ENCODE measurements around the gene MUC15. TPM values are rescaled to one million over a fixed set of nuclear protein-coding genes. Genes with fewer than 3 reads are reported as not detected.

Gene MUC15, protein sequence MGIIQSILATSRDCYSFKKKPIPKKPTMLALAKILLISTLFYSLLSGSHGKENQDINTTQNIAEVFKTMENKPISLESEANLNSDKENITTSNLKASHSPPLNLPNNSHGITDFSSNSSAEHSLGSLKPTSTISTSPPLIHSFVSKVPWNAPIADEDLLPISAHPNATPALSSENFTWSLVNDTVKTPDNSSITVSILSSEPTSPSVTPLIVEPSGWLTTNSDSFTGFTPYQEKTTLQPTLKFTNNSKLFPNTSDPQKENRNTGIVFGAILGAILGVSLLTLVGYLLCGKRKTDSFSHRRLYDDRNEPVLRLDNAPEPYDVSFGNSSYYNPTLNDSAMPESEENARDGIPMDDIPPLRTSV
- not detected for total RNA-seq

DNA sequence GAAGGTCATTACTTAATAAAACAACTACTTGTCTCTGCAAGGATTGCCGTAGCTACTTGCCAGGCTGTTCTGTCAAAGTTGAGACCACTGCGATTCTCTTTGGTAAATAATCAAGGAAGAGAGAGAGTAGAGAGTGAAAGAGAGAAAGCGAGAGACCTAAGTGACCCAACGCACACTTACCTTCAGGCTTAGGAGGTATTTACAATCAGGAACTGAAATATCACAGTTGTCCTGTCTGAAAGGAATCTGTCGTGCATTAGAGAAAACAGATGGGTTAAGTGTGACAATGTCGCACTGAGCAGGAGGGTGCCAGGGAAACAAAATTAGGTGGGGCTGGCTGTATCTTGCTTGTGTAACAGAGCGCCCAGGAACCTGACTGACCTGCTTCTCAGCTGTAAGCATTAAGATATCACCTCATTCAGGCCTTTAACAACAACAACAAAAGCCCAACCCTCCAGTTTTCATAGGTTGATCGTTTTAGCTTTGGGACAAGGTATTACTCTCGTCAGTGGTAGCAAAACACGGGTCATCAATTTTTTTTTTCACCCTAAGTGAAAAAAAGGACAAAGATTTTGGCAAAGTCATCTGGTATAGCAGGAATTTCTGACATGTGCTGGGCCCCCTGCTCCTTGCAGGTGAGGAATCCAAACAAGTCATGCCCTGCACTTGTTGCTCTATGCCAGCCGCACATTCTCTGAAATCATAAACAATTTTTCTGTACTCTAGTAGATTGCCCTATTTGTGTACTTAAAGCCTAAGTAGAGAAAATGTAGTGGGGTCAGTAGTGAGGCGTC, at the start of gene MUC15:
MUC15 (minus strand) TSS at position 403 of the 794 bp plus-strand sequence. CDS start 5,169 bp downstream, outside the sequence.
- H3K36me3 ChIP-seq, result no peaks in the 10 kb centered on the region
- H3K27me3 ChIP-seq, result no peaks in the 10 kb centered on the region
- no peak for DNase-seq (ENCODE audit: low spot score in 2 of 2)
- H3K27ac ChIP-seq, result no peak within 1 kb of the TSS
- no peak within 1 kb of the TSS for H3K4me3 ChIP-seq
- TF ChIP-seq CTCF (IDR thresholded peaks at IDR 0.05), result no peak
- no peaks in the 10 kb centered on the region for H3K4me1 ChIP-seq
- H3K9me3 ChIP-seq, result no peaks in the 10 kb centered on the region
- intact Hi-C loops (cut with DNase I), result no loop called here

DNA sequence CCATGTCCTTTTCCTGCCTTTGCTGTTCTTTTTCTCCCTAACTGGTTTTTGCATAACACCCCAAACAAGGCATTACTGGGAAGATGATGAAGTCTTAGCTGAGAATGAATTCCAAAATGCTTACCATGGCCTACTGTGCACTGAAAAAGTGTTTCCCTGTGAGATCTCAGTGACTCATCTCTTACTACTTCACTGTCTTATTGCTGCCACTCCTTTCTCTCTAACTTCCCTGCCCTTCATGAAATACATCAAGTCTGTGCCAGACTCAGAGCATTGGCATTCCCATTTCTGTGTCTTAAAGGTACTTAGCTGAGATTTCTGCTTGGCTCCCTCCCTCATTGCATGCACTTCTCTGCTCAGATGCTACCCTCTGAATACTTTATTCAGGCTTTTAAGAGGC, 49.1 kb upstream of the MUC15 start:
- no peak for DNase-seq (ENCODE audit: low spot score in 2 of 2)
- Histone ChIP-seq H3K4me3 (no peak overlapping the region), H3K9me3 (no peaks in the 10 kb centered on the region), H3K27ac (no peak overlapping the region), H3K36me3 (no peaks in the 10 kb centered on the region), H3K27me3 (no peaks in the 10 kb centered on the region), H3K4me1 (no peaks in the 10 kb centered on the region)
- intact Hi-C loops (cut with DNase I), result no loop called here
- no peak for TF ChIP-seq CTCF (IDR thresholded peaks at IDR 0.05)

DNA sequence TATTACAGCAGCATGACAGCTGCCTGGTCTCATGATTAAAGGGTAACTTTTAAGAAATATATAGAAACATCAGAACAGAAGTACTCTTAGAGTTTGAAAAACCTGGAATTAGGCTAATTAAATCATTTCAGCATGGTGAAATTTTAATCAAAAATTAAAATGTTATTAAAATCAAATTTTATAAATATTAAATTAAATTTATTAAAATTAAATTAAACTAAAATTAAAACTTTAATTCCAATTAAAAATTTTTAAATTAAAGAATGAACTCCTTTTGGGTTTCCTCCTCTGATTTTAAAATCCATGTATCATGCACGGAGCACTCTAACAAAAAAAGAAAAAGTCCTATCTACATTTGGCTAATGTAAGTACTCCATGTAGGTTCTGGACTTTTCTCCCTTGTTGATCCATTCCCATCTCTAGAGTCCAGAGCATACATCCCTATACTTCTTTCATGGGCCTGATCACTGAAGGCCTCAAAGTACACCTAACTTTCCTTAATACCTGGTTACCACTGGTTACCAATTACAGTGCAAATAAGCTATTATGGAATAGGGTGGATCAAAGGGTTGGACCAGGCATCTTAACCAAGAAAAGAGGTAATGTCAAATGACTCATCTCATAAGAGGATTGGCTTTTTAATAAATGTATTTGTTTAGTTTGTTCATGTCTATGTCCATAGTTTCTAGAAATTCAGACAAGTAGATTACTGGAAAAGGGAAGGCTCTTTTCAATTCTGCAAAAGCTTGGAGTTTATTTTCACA, 48.4 kb upstream of the MUC15 start:
- Histone ChIP-seq H3K27ac (no peak overlapping the region), H3K4me1 (no peaks in the 10 kb centered on the region), H3K4me3 (no peak overlapping the region), H3K27me3 (no peaks in the 10 kb centered on the region), H3K9me3 (no peaks in the 10 kb centered on the region), H3K36me3 (no peaks in the 10 kb centered on the region)
- DNase-seq (ENCODE audit: low spot score in 2 of 2), result no peak
- TF ChIP-seq CTCF (IDR thresholded peaks at IDR 0.05), result no peak
- intact Hi-C loops (cut with DNase I), result no loop called here

GRCh38 chr11:26618441-26618840, 46.4 kb upstream of the MUC15 start:
- intact Hi-C loops (cut with DNase I), result no loop called here
- no peak for DNase-seq (ENCODE audit: low spot score in 2 of 2)
- Histone ChIP-seq H3K27ac (no peak overlapping the region), H3K36me3 (no peaks in the 10 kb centered on the region), H3K27me3 (no peaks in the 10 kb centered on the region), H3K9me3 (peaks cover 0 to 7% of the 10 kb centered on the region in 2 donors), H3K4me1 (no peaks in the 10 kb centered on the region), H3K4me3 (no peak overlapping the region)
- TF ChIP-seq CTCF (IDR thresholded peaks at IDR 0.05), result no peak

GRCh38 chr11:26613759-26614158, 41.7 kb upstream of the MUC15 start:
- Histone ChIP-seq H3K27ac (no peak overlapping the region), H3K27me3 (no peaks in the 10 kb centered on the region), H3K4me3 (no peak overlapping the region), H3K4me1 (no peaks in the 10 kb centered on the region), H3K9me3 (peaks cover 0 to 9% of the 10 kb centered on the region in 2 donors), H3K36me3 (no peaks in the 10 kb centered on the region)
- TF ChIP-seq CTCF (IDR thresholded peaks at IDR 0.05), result no peak
- intact Hi-C loops (cut with DNase I), result no loop called here
- no peak for DNase-seq (ENCODE audit: low spot score in 2 of 2)

Data from ascending aorta (tissue), 2 donors.